ENCODE measurements around the gene LFNG. TPM values are rescaled to one million over a fixed set of nuclear protein-coding genes. Genes with fewer than 3 reads are reported as not detected.
A peak's percentile ranks its signal among the peaks of the same experiment; 100 is the strongest.

LFNG gene
- polyA plus RNA-seq, 6 donors from 2014 or later = 0.59 to 4.0 (median 2.2) TPM

DNA sequence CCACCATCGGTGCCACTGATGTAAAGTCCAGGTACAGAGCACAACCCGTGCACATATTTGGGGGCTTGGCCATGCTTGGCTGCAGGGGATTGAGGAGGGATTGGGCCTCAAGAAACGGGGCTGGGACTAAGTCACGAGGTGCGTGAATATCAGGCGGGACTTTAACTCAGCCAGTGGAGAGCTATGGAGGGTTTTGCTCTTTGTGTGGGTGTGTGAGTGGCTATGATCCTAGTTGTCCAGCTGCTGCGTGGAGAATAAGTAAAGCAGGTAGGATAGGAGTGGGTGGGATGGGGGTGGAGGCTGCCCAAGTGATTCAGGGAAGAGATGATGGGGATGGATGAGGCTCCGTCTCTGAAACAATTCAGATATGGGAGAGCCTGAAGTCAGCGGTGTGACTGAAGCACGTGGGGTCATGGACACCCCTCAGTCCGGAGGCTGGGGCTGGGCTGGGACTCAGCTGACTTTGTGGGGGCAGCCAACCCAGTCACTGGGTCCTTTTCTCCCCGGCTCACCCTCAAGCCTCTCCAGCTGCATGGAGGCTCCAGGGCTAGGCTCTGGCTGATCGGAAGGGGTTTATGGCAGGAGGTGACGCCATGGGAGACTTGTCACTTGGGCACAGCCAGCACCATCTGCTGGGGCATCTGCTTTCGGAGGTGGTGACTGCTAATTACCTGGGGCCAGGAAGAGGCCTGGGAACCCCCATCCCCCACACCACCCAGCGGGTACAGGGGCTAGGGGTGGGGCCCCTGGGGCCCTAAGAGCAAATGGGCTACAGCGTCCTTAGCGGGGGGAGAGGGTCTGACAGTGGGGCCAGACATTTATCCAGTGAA, 1.7 kb upstream of the LFNG start:
- H3K27ac Mint-ChIP-seq = peak overlapping the region; percentile 4 to 95 (median 86)
- no peak for ATAC-seq (ENCODE audit: low read depth in 2 of 2)
- H3K27me3 Mint-ChIP-seq = no peaks in the 10 kb centered on the region
- no peaks in the 10 kb centered on the region for H3K9me3 Mint-ChIP-seq
- DNase-seq = no peak
- peaks cover 32 to 45% (median 40%) of the 10 kb centered on the region in 3 donors for H3K4me1 Mint-ChIP-seq
- H3K36me3 Mint-ChIP-seq = peaks cover 0 to 10% of the 10 kb centered on the region in 2 donors
- peak overlapping the region; percentile 65 to 88 (median 81) for H3K4me3 Mint-ChIP-seq

DNA sequence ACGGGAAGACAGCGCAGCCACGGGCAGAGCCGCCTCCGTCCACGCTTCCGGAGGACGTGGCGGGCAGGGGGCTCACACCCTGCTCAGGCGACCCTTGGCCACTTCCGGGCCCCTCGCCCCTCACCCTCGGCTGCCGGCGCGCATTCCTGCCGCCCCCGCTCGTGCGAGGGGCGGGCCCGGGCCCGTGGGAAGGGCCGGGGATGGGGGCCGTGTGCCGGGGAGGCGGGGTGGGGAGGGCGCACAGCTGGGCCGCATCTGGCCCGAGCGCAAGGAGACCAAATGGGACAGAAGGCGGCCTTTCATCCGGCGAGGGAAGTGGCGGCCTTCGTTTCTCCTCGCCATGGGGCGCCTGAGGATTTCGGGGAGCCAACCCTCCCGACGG, 846 bp upstream of the LFNG start:
- peak overlapping the region; percentile 57 to 98 (median 94) for H3K27ac Mint-ChIP-seq
- H3K36me3 Mint-ChIP-seq = peaks cover 0 to 13% of the 10 kb centered on the region in 2 donors
- no peak for ATAC-seq (ENCODE audit: low read depth in 2 of 2)
- peaks cover 30 to 45% (median 38%) of the 10 kb centered on the region in 3 donors for H3K4me1 Mint-ChIP-seq
- no peaks in the 10 kb centered on the region for H3K27me3 Mint-ChIP-seq
- peak overlapping the region; percentile 78 to 91 (median 85) for H3K4me3 Mint-ChIP-seq
- no peak for DNase-seq
- no peaks in the 10 kb centered on the region for H3K9me3 Mint-ChIP-seq

DNA sequence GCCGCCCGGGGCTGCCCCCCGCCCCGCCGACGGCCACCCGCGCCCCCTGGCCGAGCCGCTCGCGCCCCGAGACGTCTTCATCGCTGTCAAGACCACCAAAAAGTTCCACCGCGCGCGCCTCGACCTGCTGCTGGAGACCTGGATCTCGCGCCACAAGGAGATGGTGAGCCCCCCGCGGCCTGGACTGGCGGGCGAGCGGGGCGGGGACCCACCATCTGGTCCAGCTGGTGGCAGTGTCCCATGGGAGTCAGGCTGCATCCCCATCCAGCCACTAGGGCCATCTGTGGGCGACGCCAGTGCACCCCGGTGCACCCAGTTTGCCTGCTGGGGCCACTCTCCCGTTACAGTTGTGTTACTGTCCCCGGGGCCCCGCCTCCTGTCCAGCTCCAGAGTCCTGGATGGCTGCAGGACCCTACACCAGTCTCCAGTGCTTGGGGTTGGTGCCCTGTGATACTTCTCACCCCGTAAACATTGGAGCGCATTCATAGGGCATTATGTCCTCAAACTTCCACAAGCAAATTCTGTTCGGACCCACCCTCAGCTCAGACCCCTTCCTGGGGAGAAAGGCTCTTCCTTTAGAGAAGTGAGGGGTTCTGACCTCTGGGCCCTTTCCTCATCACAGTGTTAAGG, 672 bp downstream of the LFNG start:
- Mint-ChIP-seq H3K9me3 (no peaks in the 10 kb centered on the region), H3K4me3 (peak overlapping the region; percentile 92 to 98 (median 96)), H3K4me1 (peaks cover 30 to 52% (median 45%) of the 10 kb centered on the region in 3 donors), H3K27ac (peak overlapping the region; percentile 84 to 97 (median 92)), H3K27me3 (no peaks in the 10 kb centered on the region), H3K36me3 (peaks cover 0 to 13% of the 10 kb centered on the region in 2 donors)
- DNase-seq = no peak
- ATAC-seq (ENCODE audit: low read depth in 2 of 2) = no peak

DNA sequence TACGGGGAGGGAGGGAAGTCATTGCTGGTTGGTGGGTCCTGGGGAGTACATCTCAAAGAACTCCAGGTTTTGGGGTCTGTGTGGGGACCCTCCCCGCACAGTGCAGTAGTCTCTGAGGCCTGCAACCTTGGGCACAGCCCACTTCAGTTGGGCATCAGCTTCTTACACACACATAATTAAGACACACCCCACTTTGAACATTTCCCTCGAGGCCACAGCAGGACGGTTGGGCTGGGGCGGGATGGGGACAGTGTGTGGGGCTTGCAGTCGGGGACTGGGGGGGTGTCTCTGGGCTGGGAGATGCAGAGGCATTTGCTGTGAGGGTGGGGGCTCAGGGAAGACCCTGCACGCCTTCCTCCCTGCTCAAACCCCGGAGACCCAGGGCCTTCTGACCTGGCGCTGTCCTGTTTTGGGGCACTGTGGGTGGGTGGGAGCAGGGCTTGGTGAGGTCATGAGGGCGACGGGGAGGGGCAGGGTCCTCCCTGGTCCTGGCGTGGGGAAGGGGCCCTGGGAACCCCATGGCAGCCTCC, 1.3 kb downstream of the LFNG start:
- H3K4me3 Mint-ChIP-seq = peak overlapping the region; percentile 92 to 98 (median 96)
- no peaks in the 10 kb centered on the region for H3K27me3 Mint-ChIP-seq
- peaks cover 0 to 13% of the 10 kb centered on the region in 2 donors for H3K36me3 Mint-ChIP-seq
- no peak for DNase-seq
- peak overlapping the region; percentile 84 to 97 (median 92) for H3K27ac Mint-ChIP-seq
- no peak for ATAC-seq (ENCODE audit: low read depth in 2 of 2)
- peaks cover 33 to 58% (median 48%) of the 10 kb centered on the region in 3 donors for H3K4me1 Mint-ChIP-seq
- H3K9me3 Mint-ChIP-seq = no peaks in the 10 kb centered on the region

DNA sequence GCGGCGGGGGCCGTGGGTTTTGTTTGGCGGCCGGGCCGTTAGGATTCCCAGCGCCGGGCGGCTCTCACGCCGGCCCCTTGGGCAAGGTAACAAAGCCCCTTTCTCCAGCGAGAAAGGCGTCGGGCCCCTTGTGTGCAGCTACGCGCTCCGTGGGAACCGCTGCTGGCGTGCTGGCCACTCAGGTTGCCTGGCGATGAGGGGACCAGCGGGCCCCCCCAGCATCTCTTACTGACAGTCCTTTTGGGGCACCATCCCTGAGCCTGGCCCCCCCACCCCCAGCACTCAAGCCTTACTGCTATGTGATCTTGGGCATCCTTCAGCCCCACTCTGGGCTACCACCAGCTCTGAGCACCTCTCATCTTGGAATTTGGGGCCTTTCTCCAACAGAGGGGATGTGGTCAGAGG, 1.8 kb downstream of the LFNG start:
- peak overlapping the region; percentile 91 to 98 (median 94) for H3K4me3 Mint-ChIP-seq
- peaks cover 34 to 63% (median 48%) of the 10 kb centered on the region in 3 donors for H3K4me1 Mint-ChIP-seq
- no peaks in the 10 kb centered on the region for H3K9me3 Mint-ChIP-seq
- no peak for ATAC-seq (ENCODE audit: low read depth in 2 of 2)
- H3K27ac Mint-ChIP-seq = peak overlapping the region in 5 of 6 donors; percentile 90 to 96 (median 95)
- peaks cover 0 to 13% of the 10 kb centered on the region in 2 donors for H3K36me3 Mint-ChIP-seq
- no peak for DNase-seq
- H3K27me3 Mint-ChIP-seq = no peaks in the 10 kb centered on the region

DNA sequence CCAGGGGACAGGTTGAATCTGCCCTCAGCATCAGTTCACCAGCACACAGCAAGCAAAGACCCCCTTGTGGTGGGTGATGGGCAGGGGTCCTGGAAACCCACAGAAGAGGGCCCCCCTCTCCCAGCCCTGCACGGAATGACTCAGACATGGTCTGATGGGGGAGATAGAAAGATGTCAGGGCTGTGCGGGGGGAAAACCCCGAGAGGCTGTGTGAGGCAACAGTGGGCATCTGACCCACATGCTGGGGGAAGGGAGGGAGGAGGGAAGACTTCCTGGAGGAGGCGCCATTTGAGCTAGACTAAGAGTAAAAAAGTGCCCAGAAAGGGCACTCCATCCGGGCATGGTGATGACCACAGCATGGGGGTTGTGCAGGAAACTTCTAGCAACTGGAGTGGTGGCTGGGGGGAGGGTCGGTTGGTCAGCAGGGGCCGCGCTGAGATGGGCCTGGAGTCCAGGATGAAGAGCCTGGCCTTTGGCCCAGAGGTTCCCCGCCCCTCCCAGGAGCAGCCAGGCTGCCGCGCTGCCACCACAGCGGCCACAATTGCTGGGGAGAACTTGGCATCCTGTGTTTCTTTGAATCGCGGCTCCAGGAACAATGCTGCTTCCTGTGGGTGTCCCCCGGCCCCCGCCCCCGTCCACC, 2.5 kb downstream of the LFNG start:
- Mint-ChIP-seq H3K4me3 (peak overlapping the region; percentile 91 to 98 (median 94)), H3K4me1 (peaks cover 37 to 70% (median 51%) of the 10 kb centered on the region in 3 donors), H3K36me3 (peaks cover 0 to 13% of the 10 kb centered on the region in 2 donors), H3K9me3 (no peaks in the 10 kb centered on the region), H3K27ac (peak overlapping the region; percentile 58 to 96 (median 93)), H3K27me3 (no peaks in the 10 kb centered on the region)
- ATAC-seq (ENCODE audit: low read depth in 2 of 2) (peak; percentile 9 to 16), DNase-seq (peak; percentile 51)

DNA sequence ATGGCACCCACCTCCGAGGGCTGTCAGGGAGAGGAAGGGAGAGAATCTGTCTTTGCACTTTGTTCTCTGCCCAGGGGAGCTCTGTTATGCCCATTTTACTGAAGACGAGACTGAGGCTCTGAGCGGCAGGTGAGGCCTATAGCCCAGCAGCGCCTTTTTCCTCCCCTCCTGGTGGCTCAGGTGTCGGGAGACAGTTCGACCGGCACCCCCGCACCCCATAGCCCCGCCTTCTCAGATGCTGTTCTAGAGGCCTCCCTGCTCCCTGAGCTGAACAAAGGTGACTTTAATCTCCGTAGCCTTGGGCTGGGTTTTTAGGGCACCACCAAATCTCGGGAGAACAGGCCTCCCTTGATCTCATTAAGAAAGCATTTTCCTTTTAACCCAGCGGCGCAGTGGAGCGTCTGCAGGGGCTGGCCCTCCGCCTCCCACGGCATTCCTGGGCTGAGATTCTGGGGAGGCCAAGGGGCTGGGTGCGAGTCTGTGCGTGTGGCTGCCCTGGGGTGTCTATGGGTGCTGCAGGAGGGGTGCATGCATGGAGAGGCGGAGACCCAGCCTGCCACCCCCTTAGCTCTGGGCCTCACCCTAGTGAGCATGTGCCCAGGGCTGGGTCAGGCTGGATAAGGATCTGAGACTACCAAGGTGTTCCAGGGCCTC, 3.3 kb downstream of the LFNG start:
- Mint-ChIP-seq H3K27ac (peak overlapping the region; percentile 61 to 96 (median 84)), H3K36me3 (peaks cover 0 to 13% of the 10 kb centered on the region in 2 donors), H3K4me3 (peak overlapping the region; percentile 91 to 98 (median 94)), H3K4me1 (peaks cover 38 to 70% (median 53%) of the 10 kb centered on the region in 3 donors), H3K9me3 (no peaks in the 10 kb centered on the region), H3K27me3 (no peaks in the 10 kb centered on the region)
- no peak for DNase-seq
- ATAC-seq (ENCODE audit: low read depth in 2 of 2) = no peak

DNA sequence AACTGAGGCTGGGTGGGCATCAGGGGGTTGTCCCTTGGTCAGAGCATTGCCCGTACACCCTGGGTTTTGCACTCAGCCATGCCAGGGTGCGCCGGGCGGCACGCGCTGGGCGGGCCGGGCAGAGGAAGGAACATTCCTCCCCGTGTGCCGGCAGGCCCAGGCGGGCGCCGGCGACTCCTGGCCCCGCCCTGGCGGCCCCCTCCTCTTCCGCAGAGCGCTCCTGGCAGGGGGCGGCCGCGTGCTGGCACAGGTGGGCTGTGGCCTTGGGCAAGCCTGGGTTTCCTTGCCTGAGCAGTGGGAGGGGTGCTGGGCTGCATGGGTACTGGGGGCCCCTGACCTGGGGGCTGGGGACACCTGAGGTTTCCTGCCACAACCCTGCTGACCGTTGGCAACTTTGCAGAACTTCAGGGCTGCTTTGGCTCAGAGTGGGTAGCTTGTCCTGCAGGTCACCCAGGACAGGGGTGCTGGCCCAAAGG, 3.9 kb downstream of the LFNG start:
- Mint-ChIP-seq H3K27ac (peak overlapping the region in 3 of 6 donors; percentile 21 to 96 (median 95)), H3K4me1 (peaks cover 38 to 70% (median 53%) of the 10 kb centered on the region in 3 donors), H3K27me3 (no peaks in the 10 kb centered on the region), H3K36me3 (peaks cover 0 to 13% of the 10 kb centered on the region in 2 donors), H3K9me3 (no peaks in the 10 kb centered on the region), H3K4me3 (peak overlapping the region; percentile 91 to 98 (median 94))
- no peak for DNase-seq
- ATAC-seq (ENCODE audit: low read depth in 2 of 2) = no peak

DNA sequence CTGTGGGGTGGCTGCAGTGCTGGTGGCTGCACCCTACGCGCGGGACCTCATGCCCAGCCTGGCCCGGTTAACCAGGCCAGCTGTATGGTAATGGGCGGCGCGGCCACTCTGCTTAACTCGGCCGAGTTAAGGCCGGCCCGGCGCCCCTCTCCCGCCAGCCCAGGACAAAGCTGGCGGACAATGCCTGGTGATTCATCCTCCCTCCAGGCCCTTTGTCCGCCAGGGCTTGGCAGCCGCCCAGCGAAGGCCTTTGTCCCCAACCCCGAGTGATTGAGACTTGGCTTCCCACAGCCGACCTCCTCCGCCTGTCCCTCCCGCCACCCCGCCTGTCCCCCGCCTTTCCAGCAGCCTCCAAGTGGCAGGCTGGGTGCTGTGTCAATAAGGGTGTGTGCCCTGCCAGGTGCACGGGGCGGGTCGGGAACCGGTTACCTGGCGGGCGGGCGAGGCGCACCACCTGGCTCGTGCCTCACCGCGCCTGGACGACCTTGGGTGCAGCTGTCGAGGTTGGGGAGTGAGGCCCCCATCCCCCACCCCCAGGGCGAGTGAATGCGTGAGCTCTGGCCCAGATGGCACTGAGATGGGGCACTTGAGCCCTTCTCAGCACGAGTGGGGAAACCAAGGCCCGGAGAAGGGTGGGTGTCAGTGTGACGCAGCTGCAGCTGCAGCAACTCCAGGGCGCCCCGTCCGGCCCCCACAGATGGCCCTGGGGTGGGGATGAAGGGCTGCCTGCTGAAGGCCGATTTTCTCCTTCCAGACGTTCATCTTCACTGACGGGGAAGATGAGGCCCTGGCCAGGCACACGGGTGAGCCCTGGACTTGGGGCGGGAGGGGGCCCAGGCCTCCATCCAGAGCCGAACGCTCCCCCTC, 4.6 kb downstream of the LFNG start:
- ATAC-seq (ENCODE audit: low read depth in 2 of 2) = no peak
- Mint-ChIP-seq H3K4me3 (peak overlapping the region; percentile 61 to 98 (median 92)), H3K27me3 (no peaks in the 10 kb centered on the region), H3K36me3 (peaks cover 0 to 13% of the 10 kb centered on the region in 2 donors), H3K9me3 (no peaks in the 10 kb centered on the region), H3K4me1 (peaks cover 45 to 76% (median 58%) of the 10 kb centered on the region in 3 donors), H3K27ac (peak overlapping the region in 3 of 6 donors; percentile 21 to 95 (median 91))
- no peak for DNase-seq

DNA sequence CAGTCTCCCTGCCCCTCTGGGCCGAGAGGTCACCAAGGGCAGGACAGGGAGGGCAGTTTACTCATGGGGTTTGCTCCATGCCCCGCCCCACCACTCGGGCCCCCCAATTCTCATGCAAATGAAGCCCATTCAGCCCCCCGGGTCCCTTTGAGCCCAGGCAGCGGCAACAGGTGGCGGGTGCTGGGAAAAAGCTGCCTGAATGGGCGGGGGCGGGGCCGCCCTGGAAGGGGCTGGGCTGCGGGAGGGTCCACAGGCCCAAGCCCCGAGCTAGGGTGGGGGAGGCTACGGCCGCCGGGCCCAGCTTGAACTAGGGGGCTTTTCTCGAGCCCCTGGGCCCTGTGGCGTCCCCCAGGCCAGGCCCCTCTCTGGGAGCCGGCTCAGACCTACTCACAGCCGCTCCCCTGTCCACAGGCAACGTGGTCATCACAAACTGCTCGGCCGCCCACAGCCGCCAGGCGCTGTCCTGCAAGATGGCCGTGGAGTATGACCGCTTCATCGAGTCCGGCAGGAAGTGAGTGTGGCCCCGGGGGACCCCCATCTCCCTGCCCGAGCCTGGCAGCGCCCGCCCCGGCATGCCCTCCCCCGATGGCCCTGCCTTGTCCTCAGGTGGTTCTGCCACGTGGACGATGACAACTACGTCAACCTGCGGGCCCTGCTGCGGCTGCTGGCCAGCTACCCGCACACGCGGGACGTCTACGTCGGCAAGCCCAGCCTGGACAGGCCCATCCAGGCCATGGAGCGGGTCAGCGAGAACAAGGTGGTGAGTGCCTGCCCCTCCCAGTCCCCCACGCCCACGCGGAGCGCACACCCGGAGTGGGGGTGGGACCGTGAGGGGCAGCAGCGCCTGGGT, 5.5 kb downstream of the LFNG start:
- ATAC-seq (ENCODE audit: low read depth in 2 of 2) (no peak), DNase-seq (no peak)
- Mint-ChIP-seq H3K9me3 (no peaks in the 10 kb centered on the region), H3K36me3 (peaks cover 0 to 13% of the 10 kb centered on the region in 2 donors), H3K27me3 (no peaks in the 10 kb centered on the region), H3K4me3 (peak overlapping the region in 5 of 8 donors; percentile 35 to 94 (median 92)), H3K27ac (peak overlapping the region in 4 of 6 donors; percentile 38 to 95 (median 50)), H3K4me1 (peaks cover 50 to 85% (median 65%) of the 10 kb centered on the region in 3 donors)
